ENCODE data around the gene KRT72.

The KRT72 gene

GRCh38 chr12:52629281-52630007, 28.2 kb upstream of the KRT72 start:
- DNase-seq, result no peak

- DNase-seq, result no peak
Observed at GRCh38 chr12:52628841-52629240, 27.6 kb upstream of the KRT72 start.

DNA sequence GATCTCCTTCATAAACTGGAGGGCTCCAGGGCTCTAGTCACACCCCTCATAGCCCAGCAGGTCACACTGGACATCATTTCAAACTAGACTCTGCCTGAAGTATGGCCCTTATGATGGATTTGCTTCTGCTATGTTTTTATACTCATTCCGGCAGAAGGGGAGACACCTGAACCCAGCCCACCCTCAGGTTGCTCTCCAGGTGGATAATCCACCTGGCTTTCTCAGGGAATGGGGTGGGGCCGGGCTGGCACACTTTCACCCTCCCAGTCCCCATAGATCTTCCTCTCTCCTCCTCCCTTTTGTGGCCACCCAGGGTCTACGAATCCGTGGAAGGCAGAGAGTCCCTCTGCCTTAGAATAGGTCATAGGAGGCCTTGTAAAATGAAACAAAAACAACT, 26.8 kb upstream of the KRT72 start:
- no peak for DNase-seq

DNA sequence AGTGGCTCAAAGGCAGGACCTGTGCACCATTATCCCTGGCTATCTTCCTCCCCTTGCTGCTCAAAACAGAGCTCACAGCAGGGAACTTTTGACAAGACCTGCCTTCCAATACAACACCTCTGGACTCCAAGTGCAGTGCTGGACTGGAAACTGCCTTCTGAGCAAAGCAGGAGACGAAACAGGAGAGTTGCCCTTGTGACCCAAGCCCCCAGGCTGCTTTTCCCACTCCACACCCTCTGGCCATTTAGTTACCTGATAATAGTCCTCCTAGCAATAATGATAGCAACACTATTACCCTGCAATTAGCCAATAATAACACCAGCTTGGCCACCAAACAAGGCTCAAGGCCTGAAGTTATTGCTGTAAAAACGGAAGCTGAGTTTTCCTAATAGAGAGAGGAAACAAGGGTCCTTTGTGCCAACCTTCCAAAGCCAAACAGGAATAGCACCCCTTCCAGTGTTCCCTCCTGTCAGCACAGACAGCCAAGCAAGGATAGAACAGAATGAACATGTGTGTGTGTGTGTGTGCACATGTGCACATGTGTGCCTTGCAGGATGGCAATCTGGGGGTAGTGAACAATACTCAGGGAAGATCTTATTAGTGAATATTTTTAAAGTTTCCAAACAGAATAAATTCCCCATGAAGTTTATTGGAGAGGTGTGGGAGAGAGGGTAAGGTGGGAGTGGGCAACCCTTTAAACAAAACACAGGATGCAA, 26.3 kb upstream of the KRT72 start:
- DNase-seq, result no peak

DNA sequence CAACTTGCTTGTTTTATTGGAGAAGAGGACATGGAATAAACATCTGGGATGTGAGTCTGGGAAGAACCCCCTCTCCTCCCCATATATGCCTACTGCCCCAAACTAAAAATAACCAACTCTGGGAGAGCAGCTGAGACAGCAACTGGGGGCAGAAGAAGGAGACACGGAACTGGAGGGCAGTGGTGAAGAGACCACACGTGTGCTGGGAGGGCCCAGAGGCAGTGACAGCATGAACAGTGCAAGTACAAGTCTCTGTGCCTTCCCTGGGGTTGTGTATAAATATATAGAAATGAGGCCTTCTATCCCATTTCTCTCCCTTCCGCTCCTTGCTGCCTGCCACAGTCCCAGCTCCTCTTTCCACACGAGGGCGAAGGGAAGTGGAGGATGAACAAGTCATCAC, 21.1 kb upstream of the KRT72 start:
- no peak for DNase-seq

GRCh38 chr12:52618866-52619265, 17.6 kb upstream of the KRT72 start:
- DNase-seq, result no peak

DNA sequence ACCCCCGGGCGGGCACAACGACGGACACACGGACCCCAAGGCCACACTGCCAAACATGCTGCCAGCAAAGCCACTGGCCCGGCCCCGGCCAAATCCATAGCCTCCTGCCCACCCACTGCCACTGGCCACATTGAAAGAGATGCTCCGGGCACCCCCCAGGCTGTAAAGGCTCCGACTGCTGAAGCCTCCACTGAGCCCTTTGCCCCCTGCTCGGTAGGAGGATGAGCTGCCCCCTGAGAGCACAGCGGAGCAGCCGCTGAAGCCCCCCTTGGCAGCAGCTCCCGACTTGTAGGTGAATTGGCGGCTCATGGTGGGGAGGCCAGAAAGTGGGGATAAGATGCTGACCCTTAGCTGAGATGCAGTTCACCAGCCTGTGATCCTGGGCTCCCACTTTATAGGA, 17.0 kb upstream of the KRT72 start, which contains the start of gene KRT73:
TSS of gene KRT73 (minus strand) at position 344 of the 400 bp plus-strand sequence. CDS start at position 309, 35 bp downstream.
- DNase-seq, result no peak

GRCh38 chr12:52617403-52617785, 16.1 kb upstream of the KRT72 start:
- DNase-seq, result no peak

DNA sequence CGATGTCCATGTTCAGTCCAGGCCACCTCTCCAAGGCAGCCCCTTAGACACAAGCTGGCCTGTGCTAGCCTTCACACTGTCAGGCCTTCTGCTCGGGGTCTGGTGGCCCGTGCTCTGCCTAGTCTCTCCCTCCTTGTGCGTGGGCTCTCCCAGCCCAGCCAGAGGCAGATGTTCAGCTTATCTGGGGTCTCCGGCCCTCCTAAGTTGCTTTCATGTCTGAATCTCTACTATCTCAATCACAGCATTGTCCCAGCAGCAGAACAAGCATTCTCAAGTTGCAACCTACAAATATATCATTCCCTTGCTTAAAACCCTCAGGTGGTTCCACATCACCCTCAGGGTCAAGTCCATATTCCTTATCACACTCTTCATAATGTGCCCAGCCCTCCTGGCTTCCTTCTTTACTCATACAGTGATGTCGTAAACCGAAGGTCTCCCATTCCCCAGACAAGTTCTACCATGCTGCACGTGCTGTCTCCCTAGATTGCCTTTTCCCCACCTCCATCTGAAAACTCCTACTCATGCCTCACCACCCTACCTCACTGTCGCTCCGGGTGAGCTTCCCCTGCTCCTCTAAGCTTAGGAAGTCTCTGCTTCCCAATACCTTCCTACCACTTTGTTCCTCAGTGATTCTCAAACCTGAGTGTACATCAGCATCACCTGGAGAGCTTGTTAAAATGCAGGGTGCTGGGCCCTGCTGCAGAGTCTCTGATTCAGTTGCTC, 15.6 kb upstream of the KRT72 start:
- DNase-seq, result no peak

GRCh38 chr12:52615912-52616311, 14.6 kb upstream of the KRT72 start:
- DNase-seq, result no peak

- DNase-seq, result no peak
Observed at GRCh38 chr12:52615208-52615868, 14.1 kb upstream of the KRT72 start.

- DNase-seq, result no peak
Observed at GRCh38 chr12:52614381-52615207, 13.3 kb upstream of the KRT72 start.

DNA sequence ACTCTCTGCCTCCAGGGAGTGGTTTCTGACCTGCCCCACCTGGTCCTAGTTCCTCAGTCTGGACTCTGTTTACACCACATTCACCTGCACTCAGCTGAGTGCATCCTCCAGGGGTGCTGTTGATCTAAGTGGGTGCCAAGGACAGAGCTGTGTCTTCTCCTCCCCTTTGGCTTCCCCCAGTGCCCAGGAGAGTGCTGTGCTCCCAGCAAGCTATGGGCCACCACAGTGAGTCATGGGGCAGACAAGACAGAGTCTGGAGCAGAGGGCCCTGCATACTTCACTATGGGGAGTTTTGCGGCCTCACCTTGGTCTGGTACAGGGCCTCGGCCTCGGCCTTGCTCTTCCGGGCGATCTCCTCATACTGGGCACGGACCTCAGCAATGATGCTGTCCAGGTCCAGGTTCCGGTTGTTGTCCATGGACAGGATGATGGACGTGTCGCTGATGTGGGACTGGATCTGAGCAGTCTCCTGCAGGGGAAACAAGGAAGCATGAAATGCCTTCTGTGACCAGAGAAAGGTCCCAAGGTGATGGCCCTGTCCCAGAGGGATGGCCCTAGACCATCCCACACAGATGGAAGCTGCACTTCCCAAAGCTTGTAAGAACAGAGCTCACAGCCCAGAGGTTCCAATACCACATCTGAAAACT, 12.2 kb upstream of the KRT72 start:
- no peak for DNase-seq

DNA sequence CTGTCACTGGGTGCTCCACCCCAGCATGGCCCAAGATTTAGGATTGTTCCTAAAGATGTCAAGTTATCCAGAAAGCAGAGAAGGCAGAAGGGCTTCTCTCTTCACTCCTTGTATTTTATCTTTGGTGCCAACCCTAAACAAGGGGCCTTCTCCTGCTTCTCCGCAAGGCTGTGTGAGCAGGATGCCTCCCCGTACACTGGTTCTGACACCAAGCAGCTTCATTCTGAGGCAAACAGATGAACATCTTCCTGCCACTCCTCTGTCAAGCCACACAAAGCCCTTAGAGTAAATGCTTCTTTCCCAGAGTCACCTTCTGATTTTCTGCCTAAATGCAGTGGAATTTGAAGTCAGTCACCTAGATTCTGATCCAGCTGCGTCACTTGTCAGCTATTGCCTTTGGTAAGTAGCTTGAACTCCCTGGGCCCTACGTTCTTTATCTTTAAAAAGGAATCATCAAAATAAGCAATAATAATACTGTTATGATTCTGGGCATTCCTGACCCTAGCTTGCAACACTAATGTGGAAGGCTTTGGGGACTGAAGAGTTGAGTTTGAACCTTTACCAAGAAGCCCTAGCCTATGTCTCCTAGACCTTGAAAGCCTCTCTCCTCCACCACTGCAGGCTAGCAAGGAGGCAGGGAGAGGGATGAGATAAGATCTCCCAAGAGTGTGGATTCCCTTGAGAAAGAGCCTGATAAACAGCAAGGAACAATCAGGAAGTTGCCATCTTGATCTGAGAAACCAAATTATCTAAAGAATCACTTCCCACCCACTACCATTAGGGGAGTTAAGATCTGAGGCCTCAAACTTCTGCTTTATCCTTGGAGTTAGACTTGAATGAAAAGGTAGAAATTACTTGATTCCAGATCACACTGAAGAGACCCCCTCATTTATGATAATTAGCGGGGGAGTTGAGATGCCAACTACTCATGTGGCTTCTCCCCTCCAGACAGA, 11.4 kb upstream of the KRT72 start:
- no peak for DNase-seq

DNA sequence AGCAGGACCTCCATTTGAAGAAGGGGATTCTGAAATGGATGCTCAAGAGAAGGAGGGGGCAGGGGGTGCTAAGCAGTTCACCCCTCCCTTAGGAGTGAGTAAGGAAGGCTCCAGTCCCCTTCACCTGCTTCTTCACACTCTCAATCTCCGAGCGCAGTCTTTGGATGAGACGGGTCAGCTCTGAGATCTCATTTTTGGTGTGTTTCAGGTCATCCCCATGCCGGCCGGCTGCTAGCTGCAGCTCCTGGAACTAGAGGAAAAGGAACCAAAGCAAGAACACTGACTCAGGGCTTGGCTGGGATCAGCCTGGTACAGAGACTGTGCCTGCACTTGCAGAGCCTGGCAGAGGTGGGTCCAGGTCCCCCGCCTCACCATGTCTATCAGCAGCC, 9.8 kb upstream of the KRT72 start:
- DNase-seq, result no peak

DNA sequence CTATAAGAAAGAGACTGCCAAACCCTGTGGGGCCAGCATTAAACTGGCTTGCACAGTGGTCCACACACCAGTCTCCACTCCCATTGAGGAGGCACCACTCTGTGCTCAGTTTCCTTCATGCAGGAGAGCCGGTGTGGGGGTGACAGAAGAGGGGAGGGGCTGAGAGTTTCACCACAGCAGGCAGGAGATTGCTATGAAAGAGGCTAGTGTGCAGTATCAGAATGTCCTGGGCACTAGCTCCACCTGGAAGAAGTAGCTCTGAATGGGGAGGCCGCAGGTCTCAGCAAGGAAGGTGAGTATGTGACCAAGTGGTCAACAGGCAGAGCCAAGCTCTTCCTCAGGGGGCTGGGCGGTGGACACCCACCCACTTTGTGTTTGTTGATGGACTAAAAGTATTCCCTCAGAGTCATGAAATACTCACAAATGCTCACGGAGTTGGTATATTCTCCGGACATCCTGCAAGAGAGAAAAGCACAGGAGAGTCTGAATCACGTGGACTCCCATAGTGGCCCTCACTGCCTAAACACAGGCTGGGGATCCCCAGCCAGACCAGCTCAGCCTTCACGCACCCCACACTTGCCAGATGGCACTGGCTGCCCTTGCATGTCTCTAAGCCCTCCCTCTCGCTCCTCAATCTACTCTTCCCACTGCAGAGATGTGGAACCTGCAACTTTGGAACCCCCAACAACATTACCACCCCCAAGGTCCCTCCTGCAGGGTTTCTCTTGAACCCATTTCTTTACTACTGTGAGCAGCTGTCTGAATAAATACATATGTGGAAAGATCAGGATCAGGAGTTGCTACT, 7.8 kb upstream of the KRT72 start:
- DNase-seq, result no peak

DNA sequence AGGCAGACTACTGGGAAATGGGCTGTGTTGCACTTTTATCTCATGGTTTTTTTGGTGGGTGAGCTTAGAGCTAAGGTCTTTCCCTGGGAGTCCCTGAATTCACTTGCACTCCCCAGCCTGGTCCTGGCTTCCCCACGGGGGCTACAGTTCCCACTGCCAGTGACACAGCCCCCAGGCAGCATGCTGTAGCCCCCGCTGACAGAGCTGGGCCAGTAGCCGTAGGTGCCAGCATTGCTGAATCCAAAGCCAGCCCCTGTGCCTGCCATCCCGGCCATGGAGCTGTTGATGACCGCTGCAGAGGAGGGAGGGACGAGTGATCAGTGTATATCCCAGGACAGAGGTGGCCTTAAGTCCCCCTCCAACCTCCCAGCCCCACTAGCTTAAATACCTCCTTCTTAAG, 6.9 kb upstream of the KRT72 start:
- no peak for DNase-seq

GRCh38 chr12:52607314-52607713, 6.1 kb upstream of the KRT72 start:
- DNase-seq, result no peak

GRCh38 chr12:52606581-52607218, 5.4 kb upstream of the KRT72 start:
- no peak for DNase-seq
